OCI-LY1 (cell line): ENCODE results near the gene VAPB.
"Not testable (repeated sequence)": the region's sequence is repeated elsewhere in the genome, so short reads cannot be mapped to it uniquely, and the experiment has no call there.

Experiments
- H2AFZ ChIP-seq: fragments of 200-600 bp; sonication (generic), shearing (Covaris generic); 2 replicates; pipeline ENCODE4 v1.6.0; 2014; ENCODE audit warnings: antibody characterized with exemption, mild to moderate bottlenecking, low read length
- H3F3A ChIP-seq: fragments of 200-600 bp; sonication (generic), shearing (Covaris generic); 2 replicates; pipeline ENCODE4 v1.6.0; 2014; ENCODE audit warnings: mild to moderate bottlenecking, antibody characterized with exemption, low read length, moderate library complexity; ENCODE audit not compliant: insufficient read depth
- H3K27ac ChIP-seq: fragments of 200-600 bp; sonication (generic); 2 replicates; pipeline ENCODE4 v1.5.1; 2014; ENCODE audit warnings: low read length, mixed run types, mild to moderate bottlenecking, low read depth; ENCODE audit not compliant: poor library complexity, severe bottlenecking
- H3K27me3 ChIP-seq: fragments of 200-600 bp; sonication (generic); 2 replicates; pipeline ENCODE4 v1.6.0; 2014; ENCODE audit warnings: antibody characterized with exemption, mild to moderate bottlenecking, low read length, moderate library complexity; ENCODE audit not compliant: insufficient read depth
- H3K36me3 ChIP-seq: fragments of 200-600 bp; sonication (generic); 2 replicates; pipeline ENCODE4 v1.6.1; 2014; ENCODE audit warnings: mild to moderate bottlenecking, antibody characterized with exemption, low read length, moderate library complexity, mixed read lengths; ENCODE audit not compliant: insufficient read depth
- H3K4me1 ChIP-seq: fragments of 200-600 bp; sonication (generic); 2 replicates; pipeline ENCODE4 v1.5.1; 2014; ENCODE audit warnings: mild to moderate bottlenecking, low read length, moderate library complexity; ENCODE audit not compliant: insufficient read depth, severe bottlenecking
- H3K4me2 ChIP-seq: fragments of 200-600 bp; sonication (generic), shearing (Covaris generic); 2 replicates; pipeline ENCODE4 v1.6.1; 2014; ENCODE audit warnings: low read length
- H3K4me3 ChIP-seq: fragments of 200-600 bp; sonication (generic); 2 replicates; pipeline ENCODE4 v1.5.1; 2014; ENCODE audit warnings: low read length, low read depth, mild to moderate bottlenecking, mixed read lengths; ENCODE audit not compliant: poor library complexity, severe bottlenecking
- H3K79me2 ChIP-seq: fragments of 200-600 bp; shearing (Covaris generic); 2 replicates; pipeline ENCODE4 v1.6.1; 2016; ENCODE audit warnings: mixed run types, low read length, mixed read lengths; ENCODE audit not compliant: insufficient read depth
- H3K9ac ChIP-seq: fragments of 200-600 bp; sonication (generic), shearing (Covaris generic); 2 replicates; pipeline ENCODE4 v1.6.1; 2014; ENCODE audit warnings: mild to moderate bottlenecking, low read length, mixed read lengths
- H3K9me2 ChIP-seq: fragments of 200-600 bp; sonication (generic), shearing (Covaris generic); 2 replicates; pipeline ENCODE4 v1.6.1; 2014; ENCODE audit warnings: low read depth, mild to moderate bottlenecking, low read length, mixed read lengths
- H3K9me3 ChIP-seq: fragments of 200-600 bp; shearing (Covaris generic); 2 replicates; pipeline ENCODE4 v1.6.1; 2014; ENCODE audit warnings: low read length, mixed read lengths
- H4K20me1 ChIP-seq: fragments of 200-600 bp; sonication (generic), shearing (Covaris generic); 2 replicates; pipeline ENCODE4 v1.6.0; 2016; ENCODE audit warnings: mild to moderate bottlenecking, low read length; ENCODE audit not compliant: insufficient read depth
- EZH2 ChIP-seq: fragments of 200-600 bp; sonication (generic), shearing (Covaris generic); IDR thresholded peaks from 2 replicates; pipeline ENCODE4 v1.8.0; 2017; ENCODE audit warnings: borderline replicate concordance, mixed run types, mild to moderate bottlenecking, antibody characterized with exemption, low read length, moderate library complexity, mixed read lengths
- TF ChIP-seq, protein P1 (sequence below): fragments of 200-600 bp; sonication (generic), shearing (Covaris generic); IDR thresholded peaks from 2 replicates; pipeline ENCODE4 v1.5.1; 2017; ENCODE audit warnings: mild to moderate bottlenecking, antibody characterized with exemption, low read length, moderate library complexity, mixed read lengths

The VAPB gene

DNA sequence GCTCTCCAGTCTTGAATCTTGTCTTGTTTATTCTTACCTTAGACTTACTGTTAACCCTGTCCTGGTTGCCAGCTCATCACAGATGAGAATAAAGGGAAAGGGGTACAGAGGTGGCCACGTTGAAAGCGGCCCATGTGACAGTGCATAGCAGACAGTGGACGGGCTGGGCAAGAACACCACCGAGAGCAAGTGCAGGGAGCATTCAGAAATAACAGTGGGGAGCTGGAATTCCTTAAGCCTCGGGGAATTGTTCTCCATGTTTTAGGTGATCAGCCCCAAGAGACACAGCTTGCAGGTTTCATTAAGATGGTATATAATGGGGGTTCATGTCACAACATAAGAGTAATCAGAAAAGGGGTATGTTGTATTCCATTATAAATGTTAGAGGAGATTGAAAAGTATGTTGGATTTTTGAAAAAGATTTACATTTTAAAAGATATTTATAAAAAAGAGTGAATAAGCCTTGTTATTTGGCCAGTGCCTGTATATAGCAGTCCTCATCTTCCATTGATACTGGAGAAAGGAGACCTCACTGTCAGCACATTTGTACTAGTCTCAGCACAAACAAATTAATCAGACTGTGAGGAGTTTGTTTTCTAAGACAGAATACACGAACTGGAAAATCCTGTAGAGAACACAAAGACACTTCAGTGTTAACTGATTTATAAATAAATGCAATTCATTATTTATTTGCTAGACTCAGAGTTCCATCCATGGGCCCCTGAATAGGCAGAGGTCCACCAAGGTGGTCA, 35.4 kb downstream of the VAPB start:
- Histone ChIP-seq H3K36me3 (peaks cover 82% of the 10 kb centered on the region), H3K79me2 (peaks cover 32% of the 10 kb centered on the region)

DNA sequence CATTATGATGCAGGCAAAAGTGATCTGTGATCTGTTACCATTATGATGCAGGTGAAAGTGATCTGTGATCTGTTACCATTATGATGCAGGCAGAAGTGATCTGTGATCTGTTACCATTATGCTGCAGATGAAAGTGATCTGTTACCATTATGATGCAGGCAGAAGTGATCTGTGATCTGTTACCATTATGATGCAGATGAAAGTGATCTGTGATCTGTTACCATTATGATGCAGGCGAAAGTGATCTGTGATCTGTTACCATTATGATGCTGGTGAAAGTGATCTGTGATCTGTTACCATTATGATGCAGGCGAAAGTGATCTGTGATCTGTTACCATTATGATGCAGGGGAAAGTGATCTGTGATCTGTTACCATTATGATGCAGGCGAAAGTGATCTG, 38.5 kb downstream of the VAPB start:
- Histone ChIP-seq H3K36me3 (peaks cover 71% of the 10 kb centered on the region), H3K79me2 (peaks cover 55% of the 10 kb centered on the region)
- not testable (repeated sequence) for H3K4me1 ChIP-seq, H3K9me3 ChIP-seq, H3K9ac ChIP-seq, H3K27me3 ChIP-seq, H3K4me3 ChIP-seq, H3K4me2 ChIP-seq, H2AFZ ChIP-seq, H3F3A ChIP-seq, H4K20me1 ChIP-seq, H3K9me2 ChIP-seq, H3K27ac ChIP-seq

More for the DNA sequence above, 35.4 kb downstream of the VAPB start:
- no peaks in the 10 kb centered on the region for H3K27me3 ChIP-seq
- H3K9ac ChIP-seq = no peak overlapping the region
- no peaks in the 10 kb centered on the region for H4K20me1 ChIP-seq
- H2AFZ ChIP-seq = no peak overlapping the region
- H3F3A ChIP-seq = no peaks in the 10 kb centered on the region
- H3K4me1 ChIP-seq = no peaks in the 10 kb centered on the region
- no peak overlapping the region for H3K4me3 ChIP-seq
- H3K9me2 ChIP-seq = no peaks in the 10 kb centered on the region
- no peak overlapping the region for H3K4me2 ChIP-seq
- H3K27ac ChIP-seq = no peak overlapping the region
- peaks cover 2% of the 10 kb centered on the region; the same call in 1 of the 2 replicates for H3K9me3 ChIP-seq
- TF ChIP-seq, protein P1, sequence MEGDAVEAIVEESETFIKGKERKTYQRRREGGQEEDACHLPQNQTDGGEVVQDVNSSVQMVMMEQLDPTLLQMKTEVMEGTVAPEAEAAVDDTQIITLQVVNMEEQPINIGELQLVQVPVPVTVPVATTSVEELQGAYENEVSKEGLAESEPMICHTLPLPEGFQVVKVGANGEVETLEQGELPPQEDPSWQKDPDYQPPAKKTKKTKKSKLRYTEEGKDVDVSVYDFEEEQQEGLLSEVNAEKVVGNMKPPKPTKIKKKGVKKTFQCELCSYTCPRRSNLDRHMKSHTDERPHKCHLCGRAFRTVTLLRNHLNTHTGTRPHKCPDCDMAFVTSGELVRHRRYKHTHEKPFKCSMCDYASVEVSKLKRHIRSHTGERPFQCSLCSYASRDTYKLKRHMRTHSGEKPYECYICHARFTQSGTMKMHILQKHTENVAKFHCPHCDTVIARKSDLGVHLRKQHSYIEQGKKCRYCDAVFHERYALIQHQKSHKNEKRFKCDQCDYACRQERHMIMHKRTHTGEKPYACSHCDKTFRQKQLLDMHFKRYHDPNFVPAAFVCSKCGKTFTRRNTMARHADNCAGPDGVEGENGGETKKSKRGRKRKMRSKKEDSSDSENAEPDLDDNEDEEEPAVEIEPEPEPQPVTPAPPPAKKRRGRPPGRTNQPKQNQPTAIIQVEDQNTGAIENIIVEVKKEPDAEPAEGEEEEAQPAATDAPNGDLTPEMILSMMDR = no peak
- TF ChIP-seq EZH2 = no peak

DNA sequence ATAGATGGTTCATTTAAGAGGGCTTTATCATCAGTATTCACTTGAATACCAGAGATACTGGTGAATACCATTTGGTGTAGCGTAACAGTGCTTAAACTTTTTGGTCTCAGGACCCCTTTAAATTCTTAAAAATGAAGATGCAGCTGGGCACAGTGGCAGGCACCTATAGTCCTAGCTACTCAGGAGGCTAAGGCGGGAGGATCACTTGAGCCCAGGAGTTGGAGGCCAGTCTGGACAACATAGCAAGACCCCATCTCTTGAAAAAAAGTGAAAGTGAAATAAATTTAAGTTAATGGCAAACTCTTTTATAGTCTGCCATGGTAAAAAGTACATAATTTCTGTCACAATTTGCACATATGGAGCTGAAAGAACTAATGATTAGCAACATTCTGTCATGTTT, 39.3 kb downstream of the VAPB start:
- no peaks in the 10 kb centered on the region for H3K27me3 ChIP-seq
- H3K36me3 ChIP-seq = peaks cover 69% of the 10 kb centered on the region
- H3K4me2 ChIP-seq = no peak overlapping the region
- H3K79me2 ChIP-seq = peaks cover 58% of the 10 kb centered on the region
- H4K20me1 ChIP-seq = no peaks in the 10 kb centered on the region
- H3K9ac ChIP-seq = no peak overlapping the region
- no peaks in the 10 kb centered on the region for H3K4me1 ChIP-seq
- TF ChIP-seq, protein P1 = no peak
- no peak for TF ChIP-seq EZH2
- no peaks in the 10 kb centered on the region for H3K9me2 ChIP-seq
- peaks cover 2% of the 10 kb centered on the region; the same call in 1 of the 2 replicates for H3K9me3 ChIP-seq
- H3K4me3 ChIP-seq = no peak overlapping the region
- H3K27ac ChIP-seq = no peak overlapping the region
- no peaks in the 10 kb centered on the region for H3F3A ChIP-seq
- no peak overlapping the region for H2AFZ ChIP-seq

DNA sequence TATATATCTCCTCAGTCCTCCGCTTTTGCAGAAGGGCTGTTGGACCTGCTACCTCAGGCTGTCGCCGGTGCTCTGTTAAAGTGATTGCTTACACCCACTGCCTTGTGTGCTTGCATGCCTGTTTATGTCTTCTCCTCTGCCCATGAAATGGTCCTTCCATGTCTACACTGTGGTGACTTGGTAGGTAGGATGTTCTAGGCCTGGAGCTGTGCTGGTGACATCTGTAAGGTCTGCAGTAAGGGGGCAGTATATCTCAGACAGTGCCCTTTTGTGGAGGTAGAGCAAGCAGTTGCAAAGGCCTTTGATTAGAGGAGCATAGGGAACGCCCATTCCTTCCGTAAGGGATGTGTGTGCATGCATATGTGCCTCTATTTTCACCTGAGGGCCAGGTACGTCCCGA, 40.3 kb downstream of the VAPB start:
- Histone ChIP-seq H3K27ac (no peak overlapping the region), H3K79me2 (peaks cover 59% of the 10 kb centered on the region), H3K9me2 (no peaks in the 10 kb centered on the region), H3K9me3 (peaks cover 2% of the 10 kb centered on the region; the same call in 1 of the 2 replicates), H3K4me3 (no peak overlapping the region), H3F3A (no peaks in the 10 kb centered on the region), H3K4me2 (no peak overlapping the region), H3K36me3 (peaks cover 65% of the 10 kb centered on the region), H2AFZ (no peak overlapping the region), H4K20me1 (no peaks in the 10 kb centered on the region), H3K27me3 (no peaks in the 10 kb centered on the region), H3K9ac (no peak overlapping the region), H3K4me1 (no peaks in the 10 kb centered on the region)
- TF ChIP-seq, protein P1 = no peak
- no peak for TF ChIP-seq EZH2
